ENCODE results near the gene GJD4.

Gene GJD4

GRCh38 chr10:35592441-35592840, 12.7 kb upstream of the GJD4 start:
- no peak for DNase-seq
- H3K36me3 ChIP-seq: no peaks in the 10 kb centered on the region
- no peak for TF ChIP-seq CTCF (IDR thresholded peaks at IDR 0.05; ENCODE audit: low read depth, low read length)
- H3K27me3 ChIP-seq: no peaks in the 10 kb centered on the region
- no peaks in the 10 kb centered on the region for H3K9me3 ChIP-seq
- H3K4me3 ChIP-seq (ENCODE audit: low read depth, low read length): no peak overlapping the region
- H3K4me1 ChIP-seq: no peaks in the 10 kb centered on the region

- Histone ChIP-seq H3K36me3 (no peaks in the 10 kb centered on the region), H3K9me3 (no peaks in the 10 kb centered on the region), H3K4me1 (no peaks in the 10 kb centered on the region), H3K4me3 (ENCODE audit: low read depth, low read length) (no peak overlapping the region), H3K27me3 (no peaks in the 10 kb centered on the region)
- DNase-seq: no peak
- TF ChIP-seq CTCF (IDR thresholded peaks at IDR 0.05; ENCODE audit: low read depth, low read length): no peak
Observed at GRCh38 chr10:35594115-35595079, 10.7 kb upstream of the GJD4 start.

GRCh38 chr10:35595106-35595505, 10.0 kb upstream of the GJD4 start:
- DNase-seq: no peak
- Histone ChIP-seq H3K4me1 (no peaks in the 10 kb centered on the region), H3K36me3 (no peaks in the 10 kb centered on the region), H3K9me3 (no peaks in the 10 kb centered on the region), H3K4me3 (ENCODE audit: low read depth, low read length) (no peak overlapping the region), H3K27me3 (no peaks in the 10 kb centered on the region)
- TF ChIP-seq CTCF (IDR thresholded peaks at IDR 0.05; ENCODE audit: low read depth, low read length): no peak

- no peaks in the 10 kb centered on the region for H3K4me1 ChIP-seq
- DNase-seq: no peak
- TF ChIP-seq CTCF (IDR thresholded peaks at IDR 0.05; ENCODE audit: low read depth, low read length): peak; percentile 60
- no peaks in the 10 kb centered on the region for H3K27me3 ChIP-seq
- H3K9me3 ChIP-seq: no peaks in the 10 kb centered on the region
- H3K36me3 ChIP-seq: no peaks in the 10 kb centered on the region
- H3K4me3 ChIP-seq (ENCODE audit: low read depth, low read length): no peak overlapping the region
Observed at GRCh38 chr10:35598379-35598778, 6.8 kb upstream of the GJD4 start.

DNA sequence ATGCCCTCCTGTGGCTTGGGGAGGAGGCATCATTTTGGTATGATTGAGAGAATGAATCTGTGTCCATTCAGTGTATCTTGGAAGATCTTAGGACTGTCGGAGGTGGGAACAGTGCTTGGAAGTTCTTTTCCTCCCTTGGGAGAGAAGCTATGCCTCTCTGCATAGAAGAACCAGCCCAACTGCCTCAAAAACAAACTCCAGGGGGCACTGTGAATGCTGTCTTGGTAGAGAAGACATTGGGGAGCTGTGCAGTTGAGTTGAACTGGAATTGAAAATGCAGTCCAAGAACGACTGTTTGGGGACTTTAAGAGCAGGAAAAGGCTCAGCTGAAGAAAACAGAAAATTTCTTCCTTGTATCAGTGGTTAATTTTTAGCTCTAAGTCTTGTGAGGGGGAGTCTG, 4.9 kb upstream of the GJD4 start:
- no peak for DNase-seq
- Histone ChIP-seq H3K9me3 (no peaks in the 10 kb centered on the region), H3K4me3 (ENCODE audit: low read depth, low read length) (no peak overlapping the region), H3K36me3 (no peaks in the 10 kb centered on the region), H3K4me1 (no peaks in the 10 kb centered on the region), H3K27me3 (peaks cover 4% of the 10 kb centered on the region)
- TF ChIP-seq CTCF (IDR thresholded peaks at IDR 0.05; ENCODE audit: low read depth, low read length): peak; percentile 33

DNA sequence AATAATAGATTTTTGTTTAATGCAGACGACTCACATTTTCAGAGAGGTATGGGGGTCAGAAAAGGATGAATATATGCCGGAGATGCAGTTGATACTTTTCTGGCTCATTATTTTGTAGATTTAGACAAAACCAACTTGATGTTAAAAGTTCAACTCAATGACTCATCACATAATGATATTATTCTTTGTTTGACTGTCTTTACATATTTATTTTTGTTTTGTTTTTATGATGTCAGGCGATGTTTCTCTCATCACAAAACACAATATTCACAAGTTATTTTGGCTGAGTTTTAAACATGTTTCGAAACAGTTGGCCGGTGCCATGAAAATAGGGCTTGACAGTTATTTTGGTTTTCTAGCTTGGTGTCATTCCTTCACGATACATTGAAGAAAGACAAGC, 1.3 kb downstream of the GJD4 start:
- no peak overlapping the region for H3K4me3 ChIP-seq (ENCODE audit: low read depth, low read length)
- H3K27me3 ChIP-seq: peaks cover 21% of the 10 kb centered on the region
- H3K36me3 ChIP-seq: no peaks in the 10 kb centered on the region
- H3K9me3 ChIP-seq: no peaks in the 10 kb centered on the region
- TF ChIP-seq CTCF (IDR thresholded peaks at IDR 0.05; ENCODE audit: low read depth, low read length): no peak
- no peak for DNase-seq
- H3K4me1 ChIP-seq: no peaks in the 10 kb centered on the region

All from BE2C (cell line).